Inferior parietal cortex (tissue), 1 donor: ENCODE measurements around the gene PROSER2.

ENCODE experiments used
- DNase-seq: peaks from one replicate; pipeline ENCODE4 v3.0.0-alpha.2; 2016; ENCODE audit errors: extremely low spot score

Gene PROSER2, protein sequence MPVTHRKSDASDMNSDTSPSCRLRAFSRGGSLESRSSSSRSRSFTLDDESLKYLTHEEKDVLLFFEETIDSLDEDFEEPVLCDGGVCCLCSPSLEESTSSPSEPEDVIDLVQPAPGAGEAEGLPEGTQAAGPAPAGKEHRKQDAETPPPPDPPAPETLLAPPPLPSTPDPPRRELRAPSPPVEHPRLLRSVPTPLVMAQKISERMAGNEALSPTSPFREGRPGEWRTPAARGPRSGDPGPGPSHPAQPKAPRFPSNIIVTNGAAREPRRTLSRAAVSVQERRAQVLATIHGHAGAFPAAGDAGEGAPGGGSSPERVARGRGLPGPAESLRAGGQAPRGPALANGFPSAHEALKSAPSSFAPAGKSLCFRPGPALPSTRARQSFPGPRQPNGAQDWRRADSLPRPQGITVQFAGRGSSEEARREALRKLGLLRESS

DNA sequence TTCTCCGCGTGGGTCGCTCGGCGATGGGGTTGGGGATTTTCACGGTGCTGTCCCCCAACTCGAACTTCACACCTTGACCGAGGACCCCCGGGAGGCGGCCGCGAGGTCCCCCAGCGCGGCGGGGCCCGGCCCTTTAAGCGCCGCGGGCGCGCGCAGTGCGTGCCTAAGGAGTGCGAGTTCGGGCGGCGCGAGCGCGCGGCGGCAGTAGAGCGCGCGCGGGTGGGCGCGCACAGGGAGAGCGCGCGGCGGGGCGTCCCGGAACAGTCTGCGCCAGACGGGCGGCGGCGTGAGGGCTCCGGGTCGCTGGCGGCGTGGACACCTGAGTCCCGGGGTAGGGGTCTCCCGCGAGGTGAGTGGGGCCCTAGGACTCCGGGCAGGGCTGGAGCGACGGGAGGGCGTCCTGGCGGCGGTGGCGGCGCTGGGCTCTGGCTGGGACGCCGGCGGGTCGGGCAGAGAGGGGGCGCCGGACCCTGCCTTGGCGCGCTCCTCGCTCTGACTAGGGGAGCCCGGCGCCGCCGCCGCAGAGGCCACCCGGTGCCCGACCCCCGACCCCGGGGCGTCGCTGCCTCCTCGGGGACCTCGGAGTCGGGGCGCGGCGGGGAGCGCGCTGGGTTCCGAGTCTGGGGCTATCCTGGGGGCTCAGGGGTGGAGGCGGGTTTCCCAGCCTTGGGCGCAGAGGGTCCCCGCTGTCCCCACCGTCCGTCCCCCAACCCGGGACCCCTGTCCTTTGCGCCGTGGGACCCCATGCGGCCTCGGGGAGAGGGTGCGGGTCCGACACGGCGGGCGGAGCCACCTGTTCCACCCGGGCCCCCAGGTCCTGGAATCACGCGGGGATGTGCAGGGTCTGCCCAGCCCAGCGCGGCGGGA, at the start of gene PROSER2:
PROSER2 (plus strand) TSS at position 235 of the 867 bp plus-strand sequence. CDS start 28,722 bp downstream, outside the sequence.
- no peak for DNase-seq

DNA sequence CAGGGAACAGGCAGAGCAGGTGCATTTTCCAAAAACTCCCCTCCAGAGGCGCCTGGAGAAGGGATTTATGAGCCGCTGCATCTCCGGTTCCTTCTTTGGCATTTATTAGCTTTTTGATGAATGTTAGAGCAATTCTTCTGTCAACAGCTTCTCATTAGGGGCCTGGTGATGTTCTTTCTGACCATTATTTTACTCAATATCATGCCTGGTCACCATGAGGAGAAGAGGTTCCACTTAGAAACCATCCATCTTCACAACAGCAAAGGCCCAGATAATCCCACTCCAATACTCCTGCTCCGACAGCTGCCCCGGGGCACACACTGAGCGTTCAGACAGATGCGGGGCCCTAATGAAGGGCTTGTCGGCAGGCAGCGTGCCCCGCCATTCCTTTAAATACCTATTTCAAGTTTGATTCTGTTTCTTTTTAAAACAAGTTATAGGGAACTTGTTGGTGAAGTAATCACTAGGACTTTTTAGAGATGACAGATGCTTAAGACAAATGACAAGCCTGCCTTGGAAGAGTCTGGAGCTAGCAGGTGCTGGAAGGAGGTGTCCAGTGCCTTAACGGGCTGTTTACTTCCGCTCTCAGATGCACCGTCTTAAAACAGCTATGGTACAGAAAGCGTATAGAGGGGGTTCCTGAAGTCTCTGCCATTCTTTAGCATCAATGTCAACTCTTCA, 49.3 kb upstream of the PROSER2 start:
- no peak for DNase-seq

DNA sequence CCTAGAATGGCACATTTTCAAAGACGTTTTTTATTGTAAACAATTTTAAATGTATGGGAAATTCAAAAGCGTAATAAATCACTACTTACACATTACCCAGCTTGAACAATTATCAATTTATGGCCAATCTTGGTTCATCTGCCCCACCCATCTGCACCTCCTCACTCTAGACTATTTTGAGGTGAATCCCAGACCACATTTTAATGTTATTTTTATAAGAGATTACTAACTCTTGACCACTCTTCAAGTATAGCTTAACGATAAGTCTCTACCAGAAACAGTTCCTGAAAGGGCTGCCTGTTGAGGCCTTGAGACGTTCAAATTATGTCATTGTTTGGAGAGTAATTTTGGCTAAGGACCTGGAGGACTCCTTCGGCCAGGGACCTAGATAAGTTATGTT, 47.7 kb upstream of the PROSER2 start:
- no peak for DNase-seq

DNA sequence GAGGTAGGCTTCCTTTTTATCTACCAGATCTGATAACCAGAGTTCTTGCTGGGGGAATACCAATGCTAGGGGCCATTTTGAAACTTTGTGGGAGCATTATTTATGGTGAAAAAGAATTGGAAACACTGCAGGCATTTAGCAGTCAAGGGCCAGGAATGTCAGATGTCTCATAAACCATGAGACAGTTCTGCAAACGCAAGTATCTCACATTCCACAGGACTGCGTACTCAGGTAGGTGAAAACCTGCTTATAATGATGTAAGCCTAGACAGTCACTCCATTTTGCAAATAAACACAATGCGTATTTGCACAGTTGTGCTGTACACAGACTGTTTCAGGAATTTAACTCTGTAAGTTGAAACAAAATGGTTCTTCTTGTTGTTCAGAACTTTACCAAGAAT, 47.1 kb upstream of the PROSER2 start:
- no peak for DNase-seq

GRCh38 chr10:11781114-11781513, 42.0 kb upstream of the PROSER2 start:
- no peak for DNase-seq

- peak; percentile 70 for DNase-seq
Measured at GRCh38 chr10:11782793-11783557, 40.2 kb upstream of the PROSER2 start.

DNA sequence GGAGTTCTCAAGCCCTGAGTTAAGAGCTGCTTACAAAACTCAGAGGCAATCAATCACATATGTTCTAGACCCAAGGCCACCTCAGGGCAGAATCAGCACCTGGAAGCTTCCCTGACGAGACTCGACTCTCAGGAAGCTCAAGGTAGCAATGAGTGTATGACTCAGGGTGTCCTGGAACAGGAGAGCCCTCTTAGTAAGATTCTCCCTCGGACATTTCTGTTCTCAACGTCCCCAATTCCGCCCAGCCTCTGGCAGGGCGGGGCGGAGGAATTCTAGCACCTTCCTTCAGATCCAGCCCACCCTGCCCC, 39.6 kb upstream of the PROSER2 start:
- DNase-seq = no peak

GRCh38 chr10:11787374-11787773, 35.8 kb upstream of the PROSER2 start:
- DNase-seq = no peak

DNA sequence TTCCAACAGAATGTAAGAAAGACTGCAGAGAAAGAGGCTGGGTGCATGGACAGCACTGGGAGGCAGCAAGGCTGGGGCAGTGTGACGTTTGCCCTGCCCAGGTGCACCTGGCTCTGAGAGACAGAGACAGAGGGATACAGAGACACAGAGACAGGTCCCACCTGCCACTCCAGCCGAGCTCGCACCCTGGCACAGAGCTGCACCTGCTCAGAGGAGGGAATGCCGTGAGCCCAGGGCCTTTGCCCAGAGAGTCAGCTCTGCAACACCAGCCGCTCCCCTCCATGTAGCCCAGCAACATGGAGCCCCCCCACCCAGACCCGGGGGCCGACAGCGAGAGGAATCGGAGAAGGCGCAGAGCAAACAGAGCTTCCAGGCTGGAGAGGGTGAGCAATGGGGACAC, 35.3 kb upstream of the PROSER2 start:
- no peak for DNase-seq

- DNase-seq = no peak
Measured at GRCh38 chr10:11789306-11789705, 33.9 kb upstream of the PROSER2 start.

DNA sequence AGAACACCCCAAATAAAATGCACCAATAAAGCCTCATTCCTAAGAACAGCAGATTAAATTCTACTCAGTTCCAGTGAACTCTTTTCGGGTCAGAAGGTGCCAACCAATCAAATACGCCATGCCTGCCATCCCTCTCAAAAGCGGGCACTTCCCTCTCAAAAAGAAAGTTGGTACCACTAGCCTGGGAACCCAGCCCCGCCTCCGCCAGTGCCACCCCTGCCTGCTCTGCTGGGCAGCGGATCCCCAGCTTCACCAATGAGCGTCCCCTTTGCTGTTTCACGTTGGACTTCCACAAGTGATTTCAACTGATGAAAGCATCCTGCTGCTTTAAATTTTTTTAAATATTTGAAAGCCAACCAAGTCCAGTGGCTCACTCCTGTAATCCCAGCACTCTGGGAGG, 33.2 kb upstream of the PROSER2 start:
- DNase-seq = no peak

GRCh38 chr10:11793762-11794479, 29.2 kb upstream of the PROSER2 start:
- no peak for DNase-seq

DNA sequence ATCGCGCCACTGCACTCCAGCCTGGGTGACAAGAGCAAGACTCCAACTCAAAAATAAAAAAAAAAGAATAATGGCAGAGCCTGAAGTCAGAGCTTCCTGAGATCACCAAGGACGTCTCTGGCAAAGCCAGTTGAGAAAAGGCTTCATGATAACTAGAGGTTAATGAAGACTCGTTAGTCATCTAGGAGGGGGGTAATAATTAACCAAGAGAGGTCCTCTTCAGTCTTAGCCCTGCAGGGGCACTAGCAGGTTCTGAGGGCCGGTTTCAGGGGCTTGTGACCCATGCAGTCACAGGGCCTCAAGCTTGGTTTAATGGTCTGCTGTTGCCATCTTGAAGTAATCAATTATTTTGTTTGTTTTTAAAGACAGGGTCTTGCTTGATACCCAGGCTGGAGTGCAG, 28.6 kb upstream of the PROSER2 start:
- no peak for DNase-seq

DNA sequence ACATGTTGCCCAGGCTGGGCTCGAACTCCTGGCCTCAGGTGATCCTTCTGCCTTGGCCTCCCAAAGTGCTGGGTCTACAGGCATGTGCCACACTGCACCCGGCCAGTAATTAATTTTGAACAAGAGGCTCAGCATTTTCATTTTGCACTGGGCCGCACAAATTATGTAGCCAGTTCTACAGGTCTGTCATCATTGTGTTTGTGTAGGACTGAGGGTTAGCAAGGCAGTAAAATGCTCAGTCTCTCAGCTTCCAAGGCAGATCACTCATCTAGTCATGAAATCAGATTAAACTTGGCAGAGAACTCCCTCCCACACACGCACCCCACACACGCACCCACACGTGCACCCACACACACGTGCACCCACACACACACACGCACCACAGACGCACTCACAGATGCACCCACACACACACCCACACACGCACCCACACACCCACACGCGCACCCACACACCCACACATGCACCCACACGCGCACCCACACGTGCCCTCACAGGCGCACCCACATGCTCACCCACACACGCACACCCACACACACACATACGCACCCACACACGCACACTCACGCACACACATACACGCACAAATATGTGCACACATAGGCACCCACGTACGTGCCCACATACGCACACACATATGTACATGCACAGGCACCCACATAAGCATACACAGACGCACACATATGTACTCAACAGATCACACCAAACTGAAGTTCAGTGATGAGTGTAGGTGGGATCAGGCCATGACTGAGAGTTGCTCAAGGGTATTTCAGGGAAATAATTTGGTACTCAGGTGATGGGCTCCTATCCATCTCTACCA, 27.8 kb upstream of the PROSER2 start:
- DNase-seq = no peak

DNA sequence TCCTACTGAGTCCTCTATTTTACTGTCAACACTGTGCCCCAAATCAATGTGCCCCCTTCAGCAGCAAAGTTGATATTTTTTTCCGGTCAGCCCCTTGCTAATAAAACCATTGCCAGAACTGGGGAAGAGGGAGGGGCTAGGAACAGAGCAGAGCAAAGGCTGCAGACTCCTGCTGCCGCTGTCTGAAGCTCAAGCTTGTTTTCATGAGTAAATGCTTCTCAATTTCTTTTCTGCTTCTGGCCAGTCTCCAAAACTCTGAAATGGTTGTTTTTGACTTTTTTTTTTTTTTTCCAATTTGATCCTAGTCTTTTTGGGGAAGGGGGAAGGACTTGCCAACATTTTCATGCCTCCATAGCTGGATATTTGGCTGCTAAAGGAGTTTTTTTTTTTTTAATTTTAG, 26.7 kb upstream of the PROSER2 start:
- DNase-seq = no peak

DNA sequence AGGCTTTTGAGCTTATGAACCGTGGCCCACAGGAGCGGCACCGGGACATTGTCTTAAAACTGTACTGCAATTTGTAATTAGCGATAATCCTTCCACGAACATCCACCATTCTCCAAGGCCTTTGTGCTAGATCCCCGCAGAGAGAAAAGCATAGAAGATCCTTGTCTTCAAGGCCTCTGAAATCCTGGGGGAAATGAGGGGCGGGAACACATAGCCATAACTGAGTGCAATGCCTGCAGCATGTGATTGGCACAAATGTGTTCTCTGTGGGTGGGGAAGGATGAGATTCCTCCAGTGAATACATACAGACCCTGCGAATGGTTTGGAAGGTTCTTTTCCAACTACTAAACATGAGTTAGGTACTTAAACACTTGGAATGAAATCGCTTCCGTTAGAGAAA, 25.9 kb upstream of the PROSER2 start:
- DNase-seq = no peak

- DNase-seq = no peak
Measured at GRCh38 chr10:11797847-11798633, 25.1 kb upstream of the PROSER2 start.

DNA sequence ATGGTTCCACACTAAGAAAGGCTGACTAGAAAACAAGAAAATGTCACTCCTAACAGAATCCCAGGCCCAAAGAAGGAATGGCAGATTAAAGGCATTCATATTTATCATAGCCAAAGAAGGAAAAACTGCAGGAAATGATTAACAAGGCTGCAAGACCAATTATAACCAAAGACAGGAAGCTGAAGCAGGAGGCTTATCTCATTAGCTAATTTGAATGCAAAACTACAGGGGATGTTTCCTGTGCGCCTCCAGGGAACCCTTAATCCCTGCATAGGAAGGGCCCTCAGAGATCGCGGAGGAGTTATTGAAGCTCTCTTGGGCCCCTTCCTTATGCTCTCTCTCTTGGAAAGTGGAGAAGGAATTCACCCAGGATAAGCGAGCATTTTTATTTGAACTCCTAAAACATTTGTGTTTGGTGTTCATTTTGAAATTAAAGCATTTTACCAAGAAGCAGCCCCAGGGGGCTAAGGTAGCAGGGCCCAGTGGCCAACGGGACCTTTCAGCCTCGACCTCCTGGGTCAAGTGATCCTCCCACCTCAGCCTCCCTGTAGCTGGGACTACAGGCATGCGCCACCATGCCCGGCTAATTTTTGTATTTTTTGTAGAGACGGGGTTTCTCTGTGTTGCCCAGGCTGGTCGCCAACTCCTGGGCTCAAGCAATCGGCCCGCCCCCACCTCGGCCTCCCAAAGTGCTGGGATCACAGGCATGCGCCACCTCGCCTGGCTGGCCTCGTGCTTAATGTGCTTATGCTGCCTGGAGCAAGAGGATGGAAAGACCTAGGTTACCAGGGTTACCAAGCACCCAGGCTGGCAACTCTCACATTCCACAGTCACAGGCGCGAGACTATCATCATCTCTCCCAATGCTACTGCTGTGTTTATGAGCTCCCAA, 24.1 kb upstream of the PROSER2 start:
- DNase-seq = no peak
